HG03175 (cell line): ENCODE measurements around the gene DIO2.

ENCODE experiments used
- ATAC-seq: cut with Tn5 transposase; IDR thresholded peaks from one replicate; pipeline ENCODE4 v1.9.1; 2021; ENCODE audit warnings: mild to moderate bottlenecking, moderate library complexity; ENCODE audit not compliant: unreplicated experiment

DIO2 gene

DNA sequence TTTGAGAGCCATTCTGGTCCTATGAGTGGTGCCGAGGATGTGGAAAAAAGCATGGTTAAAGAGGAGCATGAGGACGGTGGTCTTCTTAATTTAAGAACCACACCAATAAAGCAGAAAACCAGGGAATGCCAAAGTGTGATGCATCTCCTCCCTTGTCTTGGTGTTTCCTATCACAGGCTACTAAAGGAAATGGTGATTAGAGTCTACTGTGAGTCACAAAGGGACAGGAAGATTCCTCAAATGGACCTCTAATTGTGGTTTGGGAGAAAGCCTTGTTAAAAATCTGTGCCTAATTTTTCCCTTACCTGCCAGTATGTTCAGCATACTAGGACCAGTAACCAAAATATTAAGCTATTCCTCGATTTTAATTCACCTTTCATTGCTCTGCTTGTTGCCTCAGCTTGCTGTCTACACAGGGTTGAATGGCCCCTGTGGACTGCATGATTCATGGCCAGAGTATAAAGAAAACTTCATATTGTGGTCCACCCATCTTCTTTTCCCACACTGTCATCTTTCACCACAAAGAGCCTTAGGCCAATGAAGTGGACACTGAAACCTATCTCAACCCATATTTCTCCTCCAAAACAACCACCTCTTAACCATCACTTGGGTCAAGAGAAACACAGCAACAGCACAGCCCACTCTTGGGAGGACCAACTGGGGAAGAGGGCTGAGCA lies 38.8 kb downstream of the DIO2 start:
- no peak for ATAC-seq

DNA sequence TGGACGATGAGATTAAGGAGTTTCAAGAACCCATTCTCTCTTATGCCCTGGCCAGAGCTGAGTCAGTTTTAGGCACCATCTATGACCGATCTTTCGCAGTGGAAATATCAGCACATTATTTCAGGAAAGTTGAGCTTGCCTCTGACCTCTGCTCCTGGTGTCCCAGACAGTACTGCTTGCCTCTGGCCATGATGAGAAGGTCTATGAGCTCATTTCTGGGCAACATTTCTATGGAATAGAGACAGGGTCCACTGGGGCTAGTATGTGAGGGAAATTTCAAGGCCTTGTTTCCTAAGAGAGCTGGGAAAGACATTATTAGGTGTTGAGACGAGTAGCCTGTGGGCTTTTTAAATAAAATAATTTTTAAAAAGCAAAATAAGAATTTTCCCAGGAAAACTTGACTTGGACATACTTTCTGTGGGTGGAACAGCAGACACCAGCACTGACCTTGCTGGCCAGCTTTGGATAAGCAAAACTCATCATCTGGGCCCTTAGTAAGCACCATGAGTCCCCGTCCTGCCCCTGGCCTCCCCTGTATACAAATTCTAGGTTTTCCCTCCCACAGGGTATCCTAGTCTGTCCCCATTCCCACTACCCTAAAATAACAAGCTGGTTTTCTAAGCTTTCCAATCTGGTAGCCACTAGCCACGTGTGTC lies 43.4 kb downstream of the DIO2 start:
- ATAC-seq: no peak

DNA sequence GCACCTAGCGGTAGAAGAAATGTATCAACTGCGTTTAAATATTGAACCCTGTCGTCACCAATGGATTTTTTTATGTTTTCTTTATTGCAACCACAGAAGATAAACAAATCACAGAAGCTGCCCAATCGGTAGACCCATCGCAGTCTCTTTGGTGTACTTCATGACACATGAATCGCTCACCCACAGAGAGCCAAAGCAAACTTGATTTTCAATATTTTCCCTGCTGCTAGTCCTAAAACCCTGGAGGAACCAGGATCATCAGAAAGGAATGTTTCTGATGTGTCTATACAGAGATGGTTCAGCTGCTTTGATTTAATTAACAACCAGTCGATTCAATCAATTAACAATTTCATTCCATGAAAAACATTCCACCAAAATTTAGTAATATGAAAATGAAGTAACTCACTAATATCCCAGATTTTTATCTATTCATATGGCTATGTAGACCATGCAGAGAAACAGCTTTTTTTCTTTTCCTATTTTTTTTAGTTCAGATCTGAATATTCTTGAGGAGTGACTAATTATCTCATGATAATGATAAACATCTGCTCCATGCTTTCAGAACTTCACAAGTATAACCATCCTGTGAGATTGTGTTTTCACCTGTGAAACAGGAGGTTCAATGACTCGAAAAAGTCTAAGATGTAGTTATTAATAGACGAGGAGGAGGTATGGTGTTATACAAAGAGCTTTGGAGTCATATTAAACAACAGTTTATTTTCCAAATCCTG lies 46.1 kb downstream of the DIO2 start:
- ATAC-seq: no peak

DNA sequence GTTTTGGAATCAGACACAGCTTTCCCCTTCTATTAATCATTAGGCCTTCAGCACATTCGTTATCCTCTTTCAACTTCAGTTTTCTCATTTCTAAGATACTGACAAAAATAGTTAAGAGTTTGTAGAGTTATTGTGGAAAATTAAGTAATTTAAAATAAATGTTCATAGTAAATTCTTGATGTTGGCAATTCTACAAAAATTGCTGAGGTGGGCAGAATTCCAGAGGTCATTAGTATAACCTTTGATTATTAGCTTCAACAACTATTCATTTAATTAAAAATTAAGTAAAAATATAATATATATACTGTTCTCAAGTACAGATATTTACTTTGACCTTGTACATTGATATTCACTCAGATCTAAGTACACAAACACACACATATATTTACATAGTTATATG lies 58.5 kb downstream of the DIO2 start:
- ATAC-seq: no peak

DNA sequence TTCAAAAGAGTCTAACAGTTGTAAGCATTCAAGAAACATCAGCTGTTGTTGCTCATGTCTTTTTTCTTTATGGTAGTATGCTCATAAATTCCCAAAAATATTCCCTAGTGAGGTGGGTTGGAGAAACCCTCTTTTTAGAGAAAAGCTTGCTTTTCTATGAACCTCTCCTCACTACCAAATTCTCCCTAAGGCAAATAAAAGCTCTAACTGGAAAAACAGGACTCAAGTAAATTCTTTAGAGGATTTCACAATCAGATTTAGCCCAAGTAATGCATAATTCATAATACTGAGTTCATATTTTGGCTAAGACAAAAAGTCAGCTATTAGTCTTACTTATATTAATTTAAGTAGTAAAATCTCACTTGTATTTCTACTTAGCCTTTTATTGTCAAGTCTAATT lies 59.1 kb downstream of the DIO2 start:
- ATAC-seq: no peak

DNA sequence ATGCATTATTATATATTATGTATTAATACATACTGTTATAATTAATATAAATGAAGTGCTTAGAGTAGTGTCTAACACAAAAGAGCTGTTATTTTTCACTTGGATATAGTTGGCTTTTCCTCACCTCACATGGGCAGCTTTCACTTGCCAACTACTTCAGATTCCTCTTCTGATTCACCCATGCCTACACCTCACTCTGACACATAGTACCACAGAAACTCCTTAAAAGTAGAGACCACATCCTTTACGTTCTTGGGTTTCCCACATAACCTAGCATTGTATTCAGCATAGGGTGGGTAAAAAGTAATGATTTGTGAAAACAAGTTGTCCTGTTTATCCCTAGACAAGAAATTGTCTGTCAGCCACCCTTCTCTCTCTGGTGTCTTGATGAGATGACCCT lies 61.0 kb downstream of the DIO2 start:
- no peak for ATAC-seq
